GM12878 (cell line): Measurements from ENCODE around the gene CDR2L. TPM values are rescaled to one million over a fixed set of nuclear protein-coding genes. Genes with fewer than 3 reads are reported as not detected.

Experiments used
- ATAC-seq: fragments of 200-7000 bp; cut with Tn5 transposase; 3 replicates; pipeline ENCODE4 v1.9.1; 2020; ENCODE audit warnings: mild to moderate bottlenecking, moderate library complexity
- BruUV-seq: library from RNA; stranded (reverse); fragments of 400-500 nt; replicated peaks from 2 replicates; lab custom pipeline; 2021; lab: Mats Ljungman, UMichigan
- CTCF ChIA-PET: fragments of 300-600 bp; sonication (Branson Sonifier 250); formaldehyde crosslinking; extraction: SDS; loops from one replicate; lab custom pipeline; 2021; ENCODE audit warnings: inconsistent platforms; lab: Yijun Ruan, JAX
- POLR2A ChIA-PET: fragments of 350-600 bp; formaldehyde crosslinking; extraction: SDS; loops from one replicate; lab custom pipeline; 2021; ENCODE audit warnings: inconsistent platforms; lab: Charles Lee
- RAD21 ChIA-PET: fragments of 300-600 bp; sonication (Branson Sonifier 250); formaldehyde crosslinking; loops from one replicate; lab custom pipeline; 2023; ENCODE audit warnings: antibody characterized with exemption; ENCODE audit not compliant: unreplicated experiment; lab: Charles Lee
- SMC1A ChIA-PET: fragments of 300-600 bp; sonication (Branson Sonifier 250); formaldehyde crosslinking; loops from one replicate; lab custom pipeline; 2023; ENCODE audit not compliant: unreplicated experiment, uncharacterized antibody; lab: Charles Lee
- DNase-seq: peaks from one replicate; pipeline ENCODE4 v3.0.0-alpha.2; 2011; ENCODE audit warnings: low read depth, low spot score
- FAIRE-seq: peaks from 3 replicates; lab custom pipeline; 2011; peaks lifted over from hg19 to GRCh38; lab: Jason Lieb, UNC
- H2AFZ ChIP-seq: 2 replicates; pipeline ENCODE4 v1.6.0; 2011; ENCODE audit warnings: low read depth, low read length, control low read depth; ENCODE audit not compliant: control insufficient read depth
- H3K27ac ChIP-seq: 2 replicates; pipeline ENCODE4 v1.5.1; 2011; ENCODE audit warnings: control low read depth; ENCODE audit not compliant: control insufficient read depth, insufficient read depth
- H3K27me3 ChIP-seq, 2 experiments: replicated peaks in 1 of 2; 2 replicates each; pipeline versions ENCODE4 v1.6.0 to v1.6.1; 2011; ENCODE audit warnings: low read length in 1 of 2; ENCODE audit not compliant: control insufficient read depth in 2 of 2, insufficient read depth in 2 of 2
- H3K36me3 ChIP-seq, 2 experiments: 2 replicates each; pipeline ENCODE4 v1.5.1; 2011; ENCODE audit warnings: low read length in 1 of 2; ENCODE audit not compliant: control insufficient read depth in 2 of 2, insufficient read depth in 2 of 2
- H3K4me1 ChIP-seq: 2 replicates; pipeline ENCODE4 v1.6.1; 2011; ENCODE audit warnings: mild to moderate bottlenecking, low read length, moderate library complexity, mixed read lengths; ENCODE audit not compliant: control insufficient read depth, insufficient read depth
- H3K4me2 ChIP-seq: 2 replicates; pipeline ENCODE4 v1.6.0; 2011; ENCODE audit warnings: control low read depth; ENCODE audit not compliant: control insufficient read depth, insufficient read depth
- H3K4me3 ChIP-seq: fragments of 200-600 bp; sonication (generic); 2 replicates; pipeline ENCODE4 v1.5.1; 2016
- H3K79me2 ChIP-seq: 2 replicates; pipeline ENCODE4 v1.6.0; 2011; ENCODE audit warnings: low read length; ENCODE audit not compliant: control insufficient read depth, insufficient read depth
- H3K9ac ChIP-seq: 2 replicates; pipeline ENCODE4 v1.8.0; 2011; ENCODE audit warnings: low read length, control low read depth, mixed read lengths; ENCODE audit not compliant: control insufficient read depth, insufficient read depth
- H3K9me3 ChIP-seq: replicated peaks from 3 replicates; pipeline ENCODE4 v1.5.1; 2011; ENCODE audit warnings: mild to moderate bottlenecking, low read length; ENCODE audit not compliant: control insufficient read depth, insufficient read depth
- H4K20me1 ChIP-seq: 2 replicates; pipeline ENCODE4 v1.6.0; 2011; ENCODE audit not compliant: control insufficient read depth, insufficient read depth
- ATF7 ChIP-seq: fragments of 450-650 bp; IDR thresholded peaks from 2 replicates; pipeline ENCODE4 v1.6.1; 2016; ENCODE audit warnings: low read depth, mild to moderate bottlenecking
- BRCA1 ChIP-seq: IDR thresholded peaks from 2 replicates; pipeline ENCODE4 v1.6.1; 2011; ENCODE audit warnings: low read depth, low read length, improper control_type of control experiment
- CBFB ChIP-seq: IDR thresholded peaks from 2 replicates; pipeline ENCODE4 v1.6.1; 2016; ENCODE audit warnings: antibody characterized with exemption, low read depth
- CBX5 ChIP-seq: sonication (generic); IDR thresholded peaks from 2 replicates; pipeline ENCODE4 v1.6.1; 2016; ENCODE audit warnings: low read depth, moderate library complexity, mild to moderate bottlenecking, inconsistent platforms
- CHD1 ChIP-seq: IDR thresholded peaks from 2 replicates; pipeline ENCODE4 v1.6.1; 2012; ENCODE audit warnings: low read depth, low read length, improper control_type of control experiment
- CHD2 ChIP-seq: IDR thresholded peaks from 2 replicates; pipeline ENCODE4 v1.6.1; 2011; ENCODE audit warnings: low read depth, low read length, improper control_type of control experiment, borderline replicate concordance
- CREB1 ChIP-seq: IDR thresholded peaks from 2 replicates; pipeline ENCODE4 v1.6.1; 2012; ENCODE audit warnings: low read depth, mild to moderate bottlenecking, inconsistent platforms
- E4F1 ChIP-seq: fragments of 450-650 bp; IDR thresholded peaks from 2 replicates; pipeline ENCODE4 v1.6.1; 2018; ENCODE audit warnings: borderline replicate concordance, mild to moderate bottlenecking; ENCODE audit not compliant: partially characterized antibody
- NR2F1 ChIP-seq: fragments of 450-650 bp; conservative IDR thresholded peaks from 2 replicates; pipeline ENCODE4 v1.6.1; 2017; ENCODE audit warnings: mild to moderate bottlenecking
- RAD51 ChIP-seq: fragments of 450-650 bp; IDR thresholded peaks from 2 replicates; pipeline ENCODE4 v1.6.1; 2016; ENCODE audit warnings: moderate library complexity, mild to moderate bottlenecking, inconsistent platforms
- TCF3 ChIP-seq: IDR thresholded peaks from 2 replicates; pipeline ENCODE4 v1.6.1; 2012; ENCODE audit warnings: low read depth, mild to moderate bottlenecking, low read length, borderline replicate concordance; ENCODE audit not compliant: insufficient read depth
- TCF7 ChIP-seq: IDR thresholded peaks from 2 replicates; pipeline ENCODE4 v1.6.1; 2014; ENCODE audit warnings: antibody characterized with exemption, borderline replicate concordance
- ZBTB33 ChIP-seq: fragments of 450-650 bp; IDR thresholded peaks from 2 replicates; pipeline ENCODE4 v1.6.1; 2017; ENCODE audit warnings: mild to moderate bottlenecking
- WGBS: methylation state at CpG from one replicate; pipeline ENCODE4 v1.1.6; 2016; ENCODE audit warnings: low lambda C conversion rate; ENCODE audit not compliant: insufficient replicate concordance, insufficient coverage; ENCODE audit errors: missing lambda C conversion rate; 5-methylcytosine and 5-hydroxymethylcytosine counted together
- in situ Hi-C: fragments of 300-500 bp; cut with MboI; formaldehyde crosslinking; loops from 9 replicates; pipeline ENCODE4 v1.14.3; 2018; ENCODE audit warnings: mixed read lengths
- intact Hi-C: fragments of 100-400 bp; cut with micrococcal nuclease; formaldehyde crosslinking; loops from one replicate; pipeline ENCODE4 v1.14.2; 2022; ENCODE audit not compliant: unreplicated experiment
- polyA plus RNA-seq, 11 experiments: library from polyadenylated mRNA; depleted of rRNA in 4 of 11; unstranded in 6 of 11; stranded (reverse) in 5 of 11; fragments of >200 nt; fragmentation: Nextera tagmentation in 4 of 11; fragmentation: Illumina TruSeq in 1 of 11; extraction: Ambion mirVana in 4 of 11; extraction: Trizol in 1 of 11; gene quantifications; 1 replicate in 1 of 11; 2 replicates in 10 of 11; pipeline versions ENCODE4 v1.2.1 to v1.2.3, GENCODE V29; 2011 to 2016; ENCODE audit warnings: inconsistent platforms in 2 of 11, missing spikeins in 2 of 11, low read depth in 1 of 11
- total RNA-seq, 4 experiments: library from RNA; depleted of rRNA in 3 of 4; stranded (reverse); fragments of >200 nt in 3 of 4; fragmentation: Illumina TruSeq in 1 of 4; extraction: Trizol in 1 of 4; gene quantifications; 2 replicates each; pipeline versions ENCODE4 v1.2.1 to v1.2.3, GENCODE V29; 2013 to 2021
- TF ChIP-seq, protein P1 (sequence below): IDR thresholded peaks from 2 replicates; pipeline ENCODE4 v1.6.1; 2011; ENCODE audit warnings: borderline replicate concordance, low read depth, mild to moderate bottlenecking, moderate library complexity, mixed read lengths, low read length; ENCODE audit not compliant: insufficient read depth; ENCODE audit errors: extremely low read length
- TF ChIP-seq, protein P2 (sequence below): fragments of 450-650 bp; IDR thresholded peaks from 2 replicates; pipeline ENCODE4 v1.6.1; 2017; ENCODE audit warnings: antibody characterized with exemption, mild to moderate bottlenecking, moderate library complexity

Gene CDR2L
- total and polyA plus RNA-seq, 10 of the 15 experiments (the other 5 are each of a cell fraction or from before 2014, with no cell fraction given) = 0.03 to 0.18 (median 0.04) TPM; not detected in 6

GRCh38 chr17:74941128-74941725, 46.2 kb upstream of the CDR2L start:
- no peak overlapping the region for H2AFZ ChIP-seq
- SMC1A ChIA-PET = no interaction called here
- H3K4me3 ChIP-seq = no peak overlapping the region
- no peaks in the 10 kb centered on the region for H3K9me3 ChIP-seq
- H4K20me1 ChIP-seq = no peaks in the 10 kb centered on the region
- FAIRE-seq (no peak), DNase-seq (no peak), ATAC-seq (no peak)
- RAD21 ChIA-PET = no interaction called here
- no peaks in the 10 kb centered on the region for H3K36me3 ChIP-seq
- CTCF ChIA-PET = no interaction called here
- H3K9ac ChIP-seq = no peak overlapping the region
- intact Hi-C loops = no loop called here
- no peaks in the 10 kb centered on the region for H3K79me2 ChIP-seq
- no peak overlapping the region for H3K4me2 ChIP-seq
- in situ Hi-C loops = no loop called here
- H3K27me3 ChIP-seq = peaks cover 0 to 4% of the 10 kb centered on the region in 2 experiments; a peak in 3 of 4 replicates
- no TSS peak for BruUV-seq
- POLR2A ChIA-PET = no interaction called here
- no peak overlapping the region for H3K27ac ChIP-seq
- H3K4me1 ChIP-seq = peaks cover 6% of the 10 kb centered on the region; the same call in 1 of the 2 replicates
- WGBS = 59% methylated on average over 21 of the region's 21 CpGs
- no peak for TF ChIP-seq TCF3
- no peak for TF ChIP-seq BRCA1
- no peak for TF ChIP-seq CHD2
- TF ChIP-seq CHD1 = no peak
- no peak for TF ChIP-seq RAD51
- no peak for TF ChIP-seq CREB1
- no peak for TF ChIP-seq ZBTB33
- TF ChIP-seq CBFB = no peak
- no peak for TF ChIP-seq ATF7
- TF ChIP-seq, protein P1, sequence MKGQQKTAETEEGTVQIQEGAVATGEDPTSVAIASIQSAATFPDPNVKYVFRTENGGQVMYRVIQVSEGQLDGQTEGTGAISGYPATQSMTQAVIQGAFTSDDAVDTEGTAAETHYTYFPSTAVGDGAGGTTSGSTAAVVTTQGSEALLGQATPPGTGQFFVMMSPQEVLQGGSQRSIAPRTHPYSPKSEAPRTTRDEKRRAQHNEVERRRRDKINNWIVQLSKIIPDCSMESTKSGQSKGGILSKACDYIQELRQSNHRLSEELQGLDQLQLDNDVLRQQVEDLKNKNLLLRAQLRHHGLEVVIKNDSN = no peak
- no peak for TF ChIP-seq TCF7
- no peak for TF ChIP-seq E4F1
- TF ChIP-seq, protein P2, sequence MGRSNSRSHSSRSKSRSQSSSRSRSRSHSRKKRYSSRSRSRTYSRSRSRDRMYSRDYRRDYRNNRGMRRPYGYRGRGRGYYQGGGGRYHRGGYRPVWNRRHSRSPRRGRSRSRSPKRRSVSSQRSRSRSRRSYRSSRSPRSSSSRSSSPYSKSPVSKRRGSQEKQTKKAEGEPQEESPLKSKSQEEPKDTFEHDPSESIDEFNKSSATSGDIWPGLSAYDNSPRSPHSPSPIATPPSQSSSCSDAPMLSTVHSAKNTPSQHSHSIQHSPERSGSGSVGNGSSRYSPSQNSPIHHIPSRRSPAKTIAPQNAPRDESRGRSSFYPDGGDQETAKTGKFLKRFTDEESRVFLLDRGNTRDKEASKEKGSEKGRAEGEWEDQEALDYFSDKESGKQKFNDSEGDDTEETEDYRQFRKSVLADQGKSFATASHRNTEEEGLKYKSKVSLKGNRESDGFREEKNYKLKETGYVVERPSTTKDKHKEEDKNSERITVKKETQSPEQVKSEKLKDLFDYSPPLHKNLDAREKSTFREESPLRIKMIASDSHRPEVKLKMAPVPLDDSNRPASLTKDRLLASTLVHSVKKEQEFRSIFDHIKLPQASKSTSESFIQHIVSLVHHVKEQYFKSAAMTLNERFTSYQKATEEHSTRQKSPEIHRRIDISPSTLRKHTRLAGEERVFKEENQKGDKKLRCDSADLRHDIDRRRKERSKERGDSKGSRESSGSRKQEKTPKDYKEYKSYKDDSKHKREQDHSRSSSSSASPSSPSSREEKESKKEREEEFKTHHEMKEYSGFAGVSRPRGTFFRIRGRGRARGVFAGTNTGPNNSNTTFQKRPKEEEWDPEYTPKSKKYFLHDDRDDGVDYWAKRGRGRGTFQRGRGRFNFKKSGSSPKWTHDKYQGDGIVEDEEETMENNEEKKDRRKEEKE = no peak
- no peak for TF ChIP-seq NR2F1
- no peak for TF ChIP-seq CBX5
